ENCODE data around the gene MATCAP1. TPM values are rescaled to one million over a fixed set of nuclear protein-coding genes. Genes with fewer than 3 reads are reported as not detected.

MATCAP1 gene
- total and polyA plus RNA-seq, 2 of the 13 experiments (the other 11 are each of a cell fraction or from before 2014, with no cell fraction given) = 11.2 to 24.5 TPM

- TF ChIP-seq TRIM22 (IDR thresholded peaks at IDR 0.05) = no peak
Observed at GRCh38 chr16:67182288-67182687, 1.5 kb downstream of the MATCAP1 start (continued).

DNA sequence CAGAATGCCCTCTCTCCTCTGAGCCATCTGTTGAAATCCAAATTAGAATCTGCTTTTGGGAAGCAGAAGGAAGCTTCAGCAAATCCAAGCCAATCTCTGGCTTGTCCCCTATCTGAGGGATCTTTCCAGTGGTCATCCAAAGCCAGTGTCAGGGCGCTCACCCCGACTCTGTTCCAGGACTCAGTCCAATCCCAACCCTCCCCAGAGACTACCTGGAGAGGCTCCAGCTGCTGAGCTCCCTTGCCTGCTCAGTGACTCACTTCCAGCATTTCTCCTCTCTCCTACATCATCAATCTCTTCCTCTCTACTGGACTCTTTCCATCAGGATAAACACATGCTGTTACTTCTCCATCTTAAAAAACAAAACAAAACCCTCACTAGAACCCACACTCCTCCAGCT is 2.4 kb downstream of the MATCAP1 start:
- CTCF ChIA-PET (ENCODE audit: low intra/inter-chr PET ratio, low total read pairs) = no interaction called here
- Histone ChIP-seq H3K36me3 (replicated peaks in 1 of 2; ENCODE audit: control insufficient read depth in 1 of 2, insufficient read depth in 2 of 2, low read length in 2 of 2) (no peaks in the 10 kb centered on the region), H3K4me1 (ENCODE audit: insufficient read depth, low read length) (peaks cover 52% of the 10 kb centered on the region), H3K4me3 (replicated peaks in 1 of 3; ENCODE audit: insufficient read depth in 1 of 3, low read depth in 2 of 3, low read length in 3 of 3) (no peak overlapping the region), H3K9ac (ENCODE audit: insufficient read depth, low read depth, low read length) (no peak overlapping the region), H3K79me2 (ENCODE audit: insufficient read depth, low read length) (no peaks in the 10 kb centered on the region), H2AFZ (ENCODE audit: low read length) (no peak overlapping the region), H4K20me1 (ENCODE audit: insufficient read depth, low read length) (no peaks in the 10 kb centered on the region; the same call in 1 of the 2 replicates), H3K9me3 (ENCODE audit: low read length) (no peaks in the 10 kb centered on the region), H3K27ac (ENCODE audit: extremely low read length, insufficient read depth, low read length) (no peak overlapping the region), H3K4me2 (ENCODE audit: low read depth, low read length) (no peak overlapping the region), H3K27me3 (ENCODE audit: control insufficient read depth in 1 of 2, insufficient read depth in 2 of 2, low read length in 2 of 2) (no peaks in the 10 kb centered on the region; a peak in 1 of 5 replicates)
- no TSS peak for BruUV-seq (replicated peaks)
- WGBS (ENCODE audit: low lambda C conversion rate) = 72% methylated on average over 2 of the region's 2 CpGs
- ATAC-seq (no peak), FAIRE-seq (no peak), DNase-seq (ENCODE audit: low spot score) (no peak)
- in situ Hi-C loops (cut with HindIII; ENCODE audit: extremely low pct_ligation_motif_present, low pct_unique_long_range_greater_than_20kb) = no loop called here
- no peak for TF ChIP-seq ARID2 (CRISPR knock-in tag; IDR thresholded peaks at IDR 0.05; ENCODE audit: borderline replicate concordance)
- TF ChIP-seq ZNF317 (CRISPR knock-in tag; IDR thresholded peaks at IDR 0.05) = no peak
- POLR2A ChIA-PET = interaction anchor here (2.0 kb wide), 1 partner anchor 11 kb away, joined by 6 read pairs; the partner anchor contains the start of gene NOL3
- intact Hi-C loops (cut with micrococcal nuclease; ENCODE audit: unreplicated experiment) = no loop called here

- FAIRE-seq = no peak
- no peak overlapping the region for H3K4me2 ChIP-seq (ENCODE audit: low read depth, low read length)
- no peaks in the 10 kb centered on the region for H3K9me3 ChIP-seq (ENCODE audit: low read length)
- no peaks in the 10 kb centered on the region; a peak in 1 of 5 replicates for H3K27me3 ChIP-seq (ENCODE audit: control insufficient read depth in 1 of 2, insufficient read depth in 2 of 2, low read length in 2 of 2)
- peaks cover 40% of the 10 kb centered on the region for H3K4me1 ChIP-seq (ENCODE audit: insufficient read depth, low read length)
- no peaks in the 10 kb centered on the region for H3K79me2 ChIP-seq (ENCODE audit: insufficient read depth, low read length)
- no peaks in the 10 kb centered on the region; the same call in 1 of the 2 replicates for H4K20me1 ChIP-seq (ENCODE audit: insufficient read depth, low read length)
- DNase-seq (ENCODE audit: low spot score) = no peak
- no peak for ATAC-seq
- intact Hi-C loops (cut with micrococcal nuclease; ENCODE audit: unreplicated experiment) (no loop called here), in situ Hi-C loops (cut with HindIII; ENCODE audit: extremely low pct_ligation_motif_present, low pct_unique_long_range_greater_than_20kb) (no loop called here)
- no peak overlapping the region for H3K27ac ChIP-seq (ENCODE audit: extremely low read length, insufficient read depth, low read length)
- no TSS peak for BruUV-seq (replicated peaks)
- H2AFZ ChIP-seq (ENCODE audit: low read length) = no peak overlapping the region
- no peak overlapping the region for H3K9ac ChIP-seq (ENCODE audit: insufficient read depth, low read depth, low read length)
- ChIA-PET CTCF (ENCODE audit: low intra/inter-chr PET ratio, low total read pairs) (interaction anchor here (1.3 kb wide), 1 partner anchor 226 kb away, joined by 5 read pairs; no protein-coding TSS in a partner anchor), POLR2A (interaction anchor here (1.0 kb wide), 1 partner anchor 19 kb away, joined by 3 read pairs; no protein-coding TSS in a partner anchor)
- no peak overlapping the region for H3K4me3 ChIP-seq (replicated peaks in 1 of 3; ENCODE audit: insufficient read depth in 1 of 3, low read depth in 2 of 3, low read length in 3 of 3)
- H3K36me3 ChIP-seq (replicated peaks in 1 of 2; ENCODE audit: control insufficient read depth in 1 of 2, insufficient read depth in 2 of 2, low read length in 2 of 2) = no peaks in the 10 kb centered on the region; a peak in 1 of 5 replicates
- 82% methylated on average over 15 of the region's 16 CpGs for WGBS (ENCODE audit: low lambda C conversion rate)
- no peak for TF ChIP-seq BORCS8-MEF2B (CRISPR knock-in tag; IDR thresholded peaks at IDR 0.05)
- no peak for TF ChIP-seq MEIS1 (CRISPR knock-in tag; IDR thresholded peaks at IDR 0.05; ENCODE audit: borderline replicate concordance)
- TF ChIP-seq GLI4 (CRISPR knock-in tag; IDR thresholded peaks at IDR 0.05; ENCODE audit: borderline replicate concordance) = no peak
- TF ChIP-seq SMAD9 (CRISPR knock-in tag; IDR thresholded peaks at IDR 0.05) = no peak
- no peak for TF ChIP-seq MED13 (CRISPR knock-in tag; IDR thresholded peaks at IDR 0.05)
- no peak for TF ChIP-seq ZNF766 (CRISPR knock-in tag; IDR thresholded peaks at IDR 0.05; ENCODE audit: borderline replicate concordance)
- TF ChIP-seq ZNF335 (CRISPR knock-in tag; IDR thresholded peaks at IDR 0.05) = no peak
- no peak for TF ChIP-seq ZMYM3 (CRISPR knock-in tag; IDR thresholded peaks at IDR 0.05)
- TF ChIP-seq ZNF549 (CRISPR knock-in tag; IDR thresholded peaks at IDR 0.05) = no peak
- TF ChIP-seq KAT2B (IDR thresholded peaks at IDR 0.05; ENCODE audit: borderline replicate concordance, low read depth, low read length) = no peak
- TF ChIP-seq RFX1 (IDR thresholded peaks at IDR 0.05) = no peak
- no peak for TF ChIP-seq HDAC1 (CRISPR knock-in tag; IDR thresholded peaks at IDR 0.05)
- TF ChIP-seq BATF2 (CRISPR knock-in tag; IDR thresholded peaks at IDR 0.05) = no peak
Observed at GRCh38 chr16:67180166-67180565, 3.6 kb downstream of the MATCAP1 start.

Measured in HepG2 (cell line).